Ectodermal cell (in vitro differentiated cells): Measurements from ENCODE around the gene FCRL2.
"Not testable (repeated sequence)": the region's sequence is repeated elsewhere in the genome, so short reads cannot be mapped to it uniquely, and the experiment has no call there.

Experiments
- H3K27ac ChIP-seq: 2 replicates; pipeline ENCODE4 v1.7.0; 2013; ENCODE audit warnings: mild to moderate bottlenecking, low read depth, low read length; ENCODE audit not compliant: insufficient read depth, poor library complexity, severe bottlenecking
- H3K27me3 ChIP-seq: 2 replicates; pipeline ENCODE4 v1.7.0; 2013; ENCODE audit warnings: mild to moderate bottlenecking, low read length; ENCODE audit not compliant: insufficient read depth, control insufficient read depth, poor library complexity, severe bottlenecking
- H3K36me3 ChIP-seq: one replicate; pipeline ENCODE4 v1.7.0; 2013; ENCODE audit warnings: low read length; ENCODE audit not compliant: control insufficient read depth, insufficient read depth
- H3K4me1 ChIP-seq: one replicate; pipeline ENCODE4 v1.7.0; 2013; ENCODE audit warnings: low read length; ENCODE audit not compliant: control insufficient read depth, insufficient read depth
- H3K4me3 ChIP-seq: 2 replicates; pipeline ENCODE4 v1.7.0; 2013; ENCODE audit warnings: low read depth, low read length, control low read depth; ENCODE audit not compliant: insufficient read depth
- H3K9me3 ChIP-seq: 2 replicates; pipeline ENCODE4 v1.7.0; 2013; ENCODE audit warnings: mild to moderate bottlenecking, low read length, moderate library complexity; ENCODE audit not compliant: control insufficient read depth
- WGBS, 2 experiments: methylation state at CpG; one replicate each; pipeline ENCODE4 v1.1.7; 2013; ENCODE audit warnings: missing lambda C conversion rate in 2 of 2; 5-methylcytosine and 5-hydroxymethylcytosine counted together

The FCRL2 gene

GRCh38 chr1:157753611-157754010 lies 23.3 kb downstream of the FCRL2 start:
- Histone ChIP-seq H3K36me3 (no peaks in the 10 kb centered on the region), H3K27me3 (no peaks in the 10 kb centered on the region), H3K4me1 (no peaks in the 10 kb centered on the region), H3K4me3 (no peak overlapping the region), H3K27ac (no peak overlapping the region), H3K9me3 (no peaks in the 10 kb centered on the region)
- WGBS, 2 experiments = 60 to 73% methylated on average over 1 of the region's 1 CpG

GRCh38 chr1:157751283-157751682 lies 25.6 kb downstream of the FCRL2 start:
- WGBS, 2 experiments = 76 to 80% methylated on average over 3 of the region's 3 CpGs

GRCh38 chr1:157748262-157748817 lies 28.6 kb downstream of the FCRL2 start:
- no peaks in the 10 kb centered on the region for H3K27me3 ChIP-seq
- H3K9me3 ChIP-seq = no peaks in the 10 kb centered on the region
- no peaks in the 10 kb centered on the region for H3K4me1 ChIP-seq
- no peak overlapping the region for H3K4me3 ChIP-seq
- no peak overlapping the region for H3K27ac ChIP-seq
- 86 to 95% methylated on average over 3 of the region's 3 CpGs for WGBS, 2 experiments
- no peaks in the 10 kb centered on the region for H3K36me3 ChIP-seq

More at GRCh38 chr1:157751283-157751682, 25.6 kb downstream of the FCRL2 start:
- Histone ChIP-seq H3K4me3 (no peak overlapping the region), H3K36me3 (no peaks in the 10 kb centered on the region), H3K27ac (no peak overlapping the region), H3K4me1 (no peaks in the 10 kb centered on the region), H3K9me3 (no peaks in the 10 kb centered on the region), H3K27me3 (no peaks in the 10 kb centered on the region)

- Histone ChIP-seq H3K4me3 (no peak overlapping the region), H3K36me3 (no peaks in the 10 kb centered on the region), H3K27me3 (no peaks in the 10 kb centered on the region), H3K4me1 (no peaks in the 10 kb centered on the region), H3K27ac (no peak overlapping the region), H3K9me3 (no peaks in the 10 kb centered on the region)
- WGBS, 2 experiments = 66 to 74% methylated on average over 5 of the region's 5 CpGs
Observed at GRCh38 chr1:157739229-157739901, 37.6 kb downstream of the FCRL2 start.

GRCh38 chr1:157735991-157736390 lies 40.9 kb downstream of the FCRL2 start:
- H3K4me1 ChIP-seq, H3K27ac ChIP-seq, H3K9me3 ChIP-seq, H3K36me3 ChIP-seq, H3K27me3 ChIP-seq, H3K4me3 ChIP-seq: not testable (repeated sequence)
- 94 to 96% methylated on average over 5 of the region's 5 CpGs for WGBS, 2 experiments

GRCh38 chr1:157734321-157734720 lies 42.6 kb downstream of the FCRL2 start:
- no peak overlapping the region for H3K4me3 ChIP-seq
- no peaks in the 10 kb centered on the region for H3K4me1 ChIP-seq
- 88 to 100% methylated on average over 1 of the region's 1 CpG for WGBS, 2 experiments
- no peaks in the 10 kb centered on the region for H3K36me3 ChIP-seq
- no peaks in the 10 kb centered on the region for H3K9me3 ChIP-seq
- H3K27ac ChIP-seq = no peak overlapping the region
- H3K27me3 ChIP-seq = no peaks in the 10 kb centered on the region

GRCh38 chr1:157732755-157733154 lies 44.2 kb downstream of the FCRL2 start:
- 96% methylated on average over 2 to 3 of the region's 3 CpGs for WGBS, 2 experiments
- H3K27ac ChIP-seq = no peak overlapping the region
- no peaks in the 10 kb centered on the region for H3K4me1 ChIP-seq
- H3K9me3 ChIP-seq = no peaks in the 10 kb centered on the region
- H3K36me3 ChIP-seq = no peaks in the 10 kb centered on the region
- no peak overlapping the region for H3K4me3 ChIP-seq
- no peaks in the 10 kb centered on the region for H3K27me3 ChIP-seq

GRCh38 chr1:157725221-157725577 lies 51.7 kb downstream of the FCRL2 start:
- Histone ChIP-seq H3K36me3 (no peaks in the 10 kb centered on the region), H3K27ac (no peak overlapping the region), H3K27me3 (no peaks in the 10 kb centered on the region), H3K9me3 (peaks cover 3% of the 10 kb centered on the region), H3K4me1 (no peaks in the 10 kb centered on the region), H3K4me3 (no peak overlapping the region)
- WGBS, 2 experiments = no CpG with 5 or more reads among the region's 2 CpGs

- Histone ChIP-seq H3K4me3 (no peak overlapping the region), H3K9me3 (peaks cover 3% of the 10 kb centered on the region), H3K4me1 (no peaks in the 10 kb centered on the region), H3K36me3 (no peaks in the 10 kb centered on the region), H3K27ac (no peak overlapping the region), H3K27me3 (no peaks in the 10 kb centered on the region)
- WGBS, 2 experiments = 89 to 92% methylated on average over 2 of the region's 2 CpGs
Observed at GRCh38 chr1:157724537-157725220, 52.3 kb downstream of the FCRL2 start.

GRCh38 chr1:157723157-157723556 lies 53.8 kb downstream of the FCRL2 start:
- Histone ChIP-seq H3K4me1 (no peaks in the 10 kb centered on the region), H3K4me3 (no peak overlapping the region), H3K27me3 (no peaks in the 10 kb centered on the region), H3K9me3 (peaks cover 3% of the 10 kb centered on the region), H3K36me3 (no peaks in the 10 kb centered on the region), H3K27ac (no peak overlapping the region)
- WGBS, 2 experiments = 85 to 100% methylated on average over 2 of the region's 2 CpGs
